HEK293 (cell line): ENCODE results near the gene CASP10.

Source experiments
- CTCF ChIA-PET: fragments of 350-600 bp; formaldehyde crosslinking; extraction: SDS; loops from one replicate; lab custom pipeline; 2021; ENCODE audit warnings: antibody characterized with exemption; lab: Yijun Ruan, JAX
- POLR2A ChIA-PET: fragments of 300-600 bp; formaldehyde crosslinking; extraction: SDS; loops from one replicate; lab custom pipeline; 2020; ENCODE audit warnings: antibody characterized with exemption, inconsistent platforms; lab: Yijun Ruan, JAX
- H3K27ac ChIP-seq: fragments of 200-500 bp; sonication (Bioruptor generic); 2 replicates; pipeline ENCODE4 v1.5.1; 2014; ENCODE audit warnings: low read depth, low read length, control low read depth, inconsistent platforms; ENCODE audit errors: extremely low read depth
- H3K36me3 ChIP-seq, 2 experiments: fragments of 200-500 bp in 1 of 2; sonication (Bioruptor generic) in 1 of 2; 1 replicate in 1 of 2; 2 replicates in 1 of 2; pipeline ENCODE4 v1.5.1; 2014 to 2017; ENCODE audit warnings: inconsistent platforms in 2 of 2, low read length in 2 of 2; ENCODE audit not compliant: control insufficient read depth in 2 of 2, insufficient read depth in 1 of 2
- H3K4me1 ChIP-seq: fragments of 200-500 bp; sonication (Bioruptor generic); 2 replicates; pipeline ENCODE4 v1.5.1; 2014; ENCODE audit warnings: mild to moderate bottlenecking, low read length, inconsistent platforms; ENCODE audit not compliant: control insufficient read depth, insufficient read depth
- H3K4me3 ChIP-seq: 2 replicates; pipeline ENCODE4 v1.5.1; 2011; ENCODE audit warnings: low read depth, mild to moderate bottlenecking, control low read depth, low read length, moderate library complexity
- H3K9me3 ChIP-seq: fragments of 200-500 bp; sonication (Bioruptor generic); 2 replicates; pipeline ENCODE4 v1.5.1; 2014; ENCODE audit warnings: low read depth, low read length, inconsistent platforms; ENCODE audit not compliant: control insufficient read depth, insufficient read depth
- GLI4 ChIP-seq: fragments of 450-650 bp; formaldehyde crosslinking; IDR thresholded peaks from 2 replicates; pipeline ENCODE4 v1.5.1; 2016; ENCODE audit warnings: missing biosample characterization, missing genetic modification characterization
- GLIS1 ChIP-seq: fragments of 450-650 bp; formaldehyde crosslinking; IDR thresholded peaks from 2 replicates; pipeline ENCODE4 v1.5.1; 2016; ENCODE audit warnings: missing biosample characterization, missing genetic modification characterization
- PBX3 ChIP-seq: sonication (generic); formaldehyde crosslinking; IDR thresholded peaks from 2 replicates; pipeline ENCODE4 v1.8.1; 2022; ENCODE audit warnings: mild to moderate bottlenecking, moderate library complexity, missing genetic modification reagents
- TCF7L2 ChIP-seq: IDR thresholded peaks from 2 replicates; pipeline ENCODE4 v1.6.1; 2011; ENCODE audit warnings: low read depth, mild to moderate bottlenecking, inconsistent platforms, low read length, moderate library complexity, borderline replicate concordance
- ZBTB8A ChIP-seq: fragments of 450-650 bp; formaldehyde crosslinking; IDR thresholded peaks from 2 replicates; pipeline ENCODE4 v1.5.1; 2016; ENCODE audit warnings: missing biosample characterization, missing genetic modification characterization
- ZEB2 ChIP-seq: fragments of 450-650 bp; formaldehyde crosslinking; IDR thresholded peaks from 2 replicates; pipeline ENCODE4 v1.5.1; 2016; ENCODE audit warnings: missing biosample characterization, missing genetic modification characterization
- ZFP3 ChIP-seq: fragments of 450-650 bp; formaldehyde crosslinking; IDR thresholded peaks from 2 replicates; pipeline ENCODE4 v1.5.1; 2016; ENCODE audit warnings: low read depth, missing biosample characterization, missing genetic modification characterization
- ZFP41 ChIP-seq: fragments of 450-650 bp; formaldehyde crosslinking; IDR thresholded peaks from 2 replicates; pipeline ENCODE4 v1.5.1; 2016; ENCODE audit warnings: missing biosample characterization, missing genetic modification characterization, borderline replicate concordance
- ZFP69B ChIP-seq: fragments of 450-650 bp; formaldehyde crosslinking; IDR thresholded peaks from 2 replicates; pipeline ENCODE4 v1.5.1; 2016; ENCODE audit warnings: missing biosample characterization, missing genetic modification characterization
- ZNF184 ChIP-seq: fragments of 450-650 bp; IDR thresholded peaks from 2 replicates; pipeline ENCODE4 v1.5.1; 2018; ENCODE audit warnings: missing biosample characterization, mild to moderate bottlenecking, missing genetic modification characterization
- ZNF214 ChIP-seq: fragments of 450-650 bp; formaldehyde crosslinking; IDR thresholded peaks from 2 replicates; pipeline ENCODE4 v1.5.1; 2017; ENCODE audit warnings: missing biosample characterization, mild to moderate bottlenecking, missing genetic modification characterization, borderline replicate concordance
- ZNF239 ChIP-seq: fragments of 450-650 bp; formaldehyde crosslinking; IDR thresholded peaks from 2 replicates; pipeline ENCODE4 v1.5.1; 2016; ENCODE audit warnings: missing biosample characterization, missing genetic modification characterization
- ZNF610 ChIP-seq: fragments of 450-650 bp; formaldehyde crosslinking; IDR thresholded peaks from 2 replicates; pipeline ENCODE4 v1.5.1; 2016; ENCODE audit warnings: missing biosample characterization, missing genetic modification characterization, borderline replicate concordance
- ZNF658 ChIP-seq: fragments of 450-650 bp; formaldehyde crosslinking; IDR thresholded peaks from 2 replicates; pipeline ENCODE4; 2016; ENCODE audit warnings: missing biosample characterization, missing genetic modification characterization
- ZNF660 ChIP-seq: fragments of 450-650 bp; IDR thresholded peaks from 2 replicates; pipeline ENCODE4 v1.5.1; 2018; ENCODE audit warnings: missing biosample characterization, mild to moderate bottlenecking, missing genetic modification characterization
- ZNF677 ChIP-seq: fragments of 450-650 bp; IDR thresholded peaks from 2 replicates; pipeline ENCODE4 v1.5.0; 2018; ENCODE audit warnings: missing biosample characterization, mild to moderate bottlenecking, missing genetic modification characterization, moderate library complexity
- ZNF776 ChIP-seq: fragments of 450-650 bp; formaldehyde crosslinking; IDR thresholded peaks from 2 replicates; pipeline ENCODE4 v1.5.0; 2017; ENCODE audit warnings: missing biosample characterization, missing genetic modification characterization, borderline replicate concordance
- ZNF791 ChIP-seq: fragments of 450-650 bp; formaldehyde crosslinking; IDR thresholded peaks from 2 replicates; pipeline ENCODE4 v1.5.1; 2016; ENCODE audit warnings: missing biosample characterization, missing genetic modification characterization
- ZNF792 ChIP-seq: fragments of 450-650 bp; formaldehyde crosslinking; IDR thresholded peaks from 2 replicates; pipeline ENCODE4 v1.5.1; 2016; ENCODE audit warnings: missing biosample characterization, missing genetic modification characterization
- ZSCAN30 ChIP-seq: fragments of 450-650 bp; IDR thresholded peaks from 2 replicates; pipeline ENCODE4 v1.5.1; 2018; ENCODE audit warnings: missing biosample characterization, mild to moderate bottlenecking, missing genetic modification characterization, moderate library complexity
- TF ChIP-seq, protein P1 (sequence below): fragments of 450-650 bp; IDR thresholded peaks from 2 replicates; pipeline ENCODE4 v1.5.1; 2018; ENCODE audit warnings: missing biosample characterization, missing genetic modification characterization
- TF ChIP-seq, protein P2 (sequence below): fragments of 450-650 bp; formaldehyde crosslinking; IDR thresholded peaks from 2 replicates; pipeline ENCODE4 v1.5.1; 2016; ENCODE audit warnings: missing biosample characterization, missing genetic modification characterization
- TF ChIP-seq, protein P3 (sequence below): fragments of 450-650 bp; formaldehyde crosslinking; IDR thresholded peaks from 2 replicates; pipeline ENCODE4 v1.5.1; 2016; ENCODE audit warnings: missing biosample characterization, missing genetic modification characterization
- TF ChIP-seq, protein P4 (sequence below): fragments of 450-650 bp; formaldehyde crosslinking; optimal IDR thresholded peaks from 2 replicates; pipeline ENCODE3; 2016; ENCODE audit warnings: missing biosample characterization, mild to moderate bottlenecking, missing genetic modification characterization

The CASP10 gene

DNA sequence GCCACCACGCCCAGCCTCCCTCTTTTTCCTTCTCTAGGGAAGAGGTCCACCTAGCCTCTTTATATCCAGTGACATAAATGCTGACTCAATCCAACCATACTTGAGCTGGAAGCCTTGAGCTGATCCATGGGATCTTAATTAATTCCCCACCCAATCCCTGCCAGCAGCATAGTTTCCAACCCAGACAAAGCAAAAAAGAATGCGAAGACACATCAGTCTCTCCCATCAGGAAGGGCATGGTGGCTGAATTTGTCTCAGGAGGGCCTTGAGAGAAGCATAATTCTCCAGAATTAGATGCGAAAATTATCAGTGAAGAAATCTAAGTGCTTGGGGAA is 22.5 kb downstream of the CASP10 start (continued):
- TF ChIP-seq, protein P1, sequence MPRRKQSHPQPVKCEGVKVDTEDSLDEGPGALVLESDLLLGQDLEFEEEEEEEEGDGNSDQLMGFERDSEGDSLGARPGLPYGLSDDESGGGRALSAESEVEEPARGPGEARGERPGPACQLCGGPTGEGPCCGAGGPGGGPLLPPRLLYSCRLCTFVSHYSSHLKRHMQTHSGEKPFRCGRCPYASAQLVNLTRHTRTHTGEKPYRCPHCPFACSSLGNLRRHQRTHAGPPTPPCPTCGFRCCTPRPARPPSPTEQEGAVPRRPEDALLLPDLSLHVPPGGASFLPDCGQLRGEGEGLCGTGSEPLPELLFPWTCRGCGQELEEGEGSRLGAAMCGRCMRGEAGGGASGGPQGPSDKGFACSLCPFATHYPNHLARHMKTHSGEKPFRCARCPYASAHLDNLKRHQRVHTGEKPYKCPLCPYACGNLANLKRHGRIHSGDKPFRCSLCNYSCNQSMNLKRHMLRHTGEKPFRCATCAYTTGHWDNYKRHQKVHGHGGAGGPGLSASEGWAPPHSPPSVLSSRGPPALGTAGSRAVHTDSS (tag by site-specific recombination), result no peak
- TF ChIP-seq ZNF658 (tag by site-specific recombination), result no peak
- TF ChIP-seq ZBTB8A (tag by site-specific recombination), result no peak
- TF ChIP-seq ZNF791 (tag by site-specific recombination), result no peak
- TF ChIP-seq ZNF677 (tag by site-specific recombination), result no peak

DNA sequence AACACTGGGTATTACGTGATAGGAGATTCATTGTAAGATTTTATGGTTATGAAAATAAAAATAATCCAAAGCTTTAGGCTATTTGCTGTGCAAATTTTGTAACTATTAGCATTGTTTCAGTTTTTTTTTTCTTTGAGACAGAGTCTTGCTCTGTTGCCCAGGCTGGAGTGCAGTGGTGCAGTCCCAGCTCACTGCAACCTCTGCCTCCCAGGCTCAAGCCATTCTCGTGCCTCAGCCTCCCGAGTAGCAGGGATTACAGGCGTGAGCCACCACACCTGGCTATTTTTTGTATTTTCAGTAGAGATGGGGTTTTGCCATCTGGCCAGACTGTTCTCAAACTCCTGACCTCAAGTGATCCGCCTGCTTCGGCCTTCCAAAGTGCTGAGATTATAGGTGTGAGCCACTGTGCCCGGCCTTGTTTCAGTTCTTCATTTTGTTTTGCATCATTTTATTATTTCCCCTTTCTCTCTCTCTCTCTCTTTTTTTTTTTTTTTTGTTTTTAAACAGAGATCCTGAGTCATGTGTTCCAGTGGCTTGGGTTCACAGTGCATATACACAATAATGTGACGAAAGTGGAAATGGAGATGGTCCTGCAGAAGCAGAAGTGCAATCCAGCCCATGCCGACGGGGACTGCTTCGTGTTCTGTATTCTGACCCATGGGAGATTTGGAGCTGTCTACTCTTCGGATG is 25.8 kb downstream of the CASP10 start:
- no peak overlapping the region for H3K27ac ChIP-seq
- ChIA-PET CTCF (no interaction called here), POLR2A (interaction anchor here (1.3 kb wide), 1 partner anchor 14 kb away, joined by 3 read pairs; no protein-coding TSS in a partner anchor)
- peaks cover 2% of the 10 kb centered on the region; the same call in 1 of the 2 replicates for H3K4me1 ChIP-seq
- peaks cover 0 to 31% of the 10 kb centered on the region in 2 experiments; a peak in 2 of 3 replicates for H3K36me3 ChIP-seq
- H3K4me3 ChIP-seq, result no peak overlapping the region
- TF ChIP-seq ZNF239 (tag by site-specific recombination) (no peak), GLIS1 (tag by site-specific recombination) (no peak), ZNF214 (tag by site-specific recombination) (no peak), ZNF610 (no peak), ZNF184 (tag by site-specific recombination) (no peak), ZNF660 (tag by site-specific recombination) (no peak), ZEB2 (tag by site-specific recombination) (no peak), PBX3 (no peak), GLI4 (tag by site-specific recombination) (no peak), ZNF776 (no peak), ZFP3 (tag by site-specific recombination) (no peak), ZNF792 (tag by site-specific recombination) (no peak)
- TF ChIP-seq, protein P2, sequence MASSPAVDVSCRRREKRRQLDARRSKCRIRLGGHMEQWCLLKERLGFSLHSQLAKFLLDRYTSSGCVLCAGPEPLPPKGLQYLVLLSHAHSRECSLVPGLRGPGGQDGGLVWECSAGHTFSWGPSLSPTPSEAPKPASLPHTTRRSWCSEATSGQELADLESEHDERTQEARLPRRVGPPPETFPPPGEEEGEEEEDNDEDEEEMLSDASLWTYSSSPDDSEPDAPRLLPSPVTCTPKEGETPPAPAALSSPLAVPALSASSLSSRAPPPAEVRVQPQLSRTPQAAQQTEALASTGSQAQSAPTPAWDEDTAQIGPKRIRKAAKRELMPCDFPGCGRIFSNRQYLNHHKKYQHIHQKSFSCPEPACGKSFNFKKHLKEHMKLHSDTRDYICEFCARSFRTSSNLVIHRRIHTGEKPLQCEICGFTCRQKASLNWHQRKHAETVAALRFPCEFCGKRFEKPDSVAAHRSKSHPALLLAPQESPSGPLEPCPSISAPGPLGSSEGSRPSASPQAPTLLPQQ (tag by site-specific recombination), result no peak
- H3K9me3 ChIP-seq, result no peaks in the 10 kb centered on the region

DNA sequence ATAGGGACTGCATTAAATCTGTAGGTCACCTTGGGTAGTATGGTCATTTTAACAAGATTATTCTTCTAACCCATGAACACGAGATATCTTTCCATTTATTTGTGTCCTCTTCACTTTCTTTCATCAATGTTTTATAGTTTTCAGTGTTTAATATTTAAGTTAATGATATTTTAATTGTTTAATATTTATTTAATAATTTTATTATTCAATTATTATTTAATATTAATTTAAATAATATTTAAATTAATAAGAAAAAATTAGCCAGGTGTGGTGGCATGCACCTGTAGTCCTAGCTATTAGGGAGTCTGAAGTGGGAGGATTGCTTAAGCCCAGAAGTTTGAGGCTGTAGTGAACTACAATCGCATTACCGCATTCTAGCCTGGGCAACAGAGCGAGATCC is 33.0 kb downstream of the CASP10 start:
- POLR2A ChIA-PET, result no interaction called here
- peaks cover 6% of the 10 kb centered on the region for H3K4me1 ChIP-seq
- no peaks in the 10 kb centered on the region for H3K9me3 ChIP-seq
- TF ChIP-seq ZFP41 (tag by site-specific recombination), result no peak
- no peak for TF ChIP-seq ZFP69B (tag by site-specific recombination)
- TF ChIP-seq, protein P3, sequence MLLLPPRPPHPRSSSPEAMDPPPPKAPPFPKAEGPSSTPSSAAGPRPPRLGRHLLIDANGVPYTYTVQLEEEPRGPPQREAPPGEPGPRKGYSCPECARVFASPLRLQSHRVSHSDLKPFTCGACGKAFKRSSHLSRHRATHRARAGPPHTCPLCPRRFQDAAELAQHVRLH (tag by site-specific recombination), result no peak
- TF ChIP-seq, protein P4, sequence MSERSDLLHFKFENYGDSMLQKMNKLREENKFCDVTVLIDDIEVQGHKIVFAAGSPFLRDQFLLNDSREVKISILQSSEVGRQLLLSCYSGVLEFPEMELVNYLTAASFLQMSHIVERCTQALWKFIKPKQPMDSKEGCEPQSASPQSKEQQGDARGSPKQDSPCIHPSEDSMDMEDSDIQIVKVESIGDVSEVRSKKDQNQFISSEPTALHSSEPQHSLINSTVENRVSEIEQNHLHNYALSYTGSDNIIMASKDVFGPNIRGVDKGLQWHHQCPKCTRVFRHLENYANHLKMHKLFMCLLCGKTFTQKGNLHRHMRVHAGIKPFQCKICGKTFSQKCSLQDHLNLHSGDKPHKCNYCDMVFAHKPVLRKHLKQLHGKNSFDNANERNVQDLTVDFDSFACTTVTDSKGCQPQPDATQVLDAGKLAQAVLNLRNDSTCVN (tag by site-specific recombination), result no peak
- no peak for TF ChIP-seq TCF7L2
- no peak for TF ChIP-seq ZBTB8A (tag by site-specific recombination)
- TF ChIP-seq ZSCAN30 (tag by site-specific recombination), result no peak
- no peak overlapping the region for H3K4me3 ChIP-seq
- no peak overlapping the region for H3K27ac ChIP-seq
- CTCF ChIA-PET, result interaction anchor here (0.7 kb wide), 1 partner anchor 33 kb away, joined by 5 read pairs; the partner anchor contains the start of gene CASP10
- peaks cover 0 to 29% of the 10 kb centered on the region in 2 experiments; a peak in 2 of 3 replicates for H3K36me3 ChIP-seq
